Measurements from ENCODE around the gene F8. TPM values are rescaled to one million over a fixed set of nuclear protein-coding genes. Genes with fewer than 3 reads are reported as not detected.
"Not testable (repeated sequence)": the region's sequence is repeated elsewhere in the genome, so short reads cannot be mapped to it uniquely, and the experiment has no call there.

Gene F8
- total RNA-seq, 1 experiment from 2014 or later, result 15.2 TPM

GRCh38 chrX:155009994-155010472 lies 12.5 kb downstream of the F8 start:
- no peak for DNase-seq
- no peaks in the 10 kb centered on the region for H3K4me1 ChIP-seq (replicated peaks; ENCODE audit: insufficient read depth)
- no peaks in the 10 kb centered on the region for H3K27me3 ChIP-seq (ENCODE audit: insufficient read depth, low read depth)
- ChIA-PET CTCF (no interaction called here), POLR2A (ENCODE audit: unreplicated experiment) (no interaction called here)
- H3F3A ChIP-seq (ENCODE audit: insufficient read depth, low read depth), result no peaks in the 10 kb centered on the region
- no peak for TF ChIP-seq EZH2 (IDR thresholded peaks at IDR 0.05; ENCODE audit: low read depth)
- TF ChIP-seq, protein P1, sequence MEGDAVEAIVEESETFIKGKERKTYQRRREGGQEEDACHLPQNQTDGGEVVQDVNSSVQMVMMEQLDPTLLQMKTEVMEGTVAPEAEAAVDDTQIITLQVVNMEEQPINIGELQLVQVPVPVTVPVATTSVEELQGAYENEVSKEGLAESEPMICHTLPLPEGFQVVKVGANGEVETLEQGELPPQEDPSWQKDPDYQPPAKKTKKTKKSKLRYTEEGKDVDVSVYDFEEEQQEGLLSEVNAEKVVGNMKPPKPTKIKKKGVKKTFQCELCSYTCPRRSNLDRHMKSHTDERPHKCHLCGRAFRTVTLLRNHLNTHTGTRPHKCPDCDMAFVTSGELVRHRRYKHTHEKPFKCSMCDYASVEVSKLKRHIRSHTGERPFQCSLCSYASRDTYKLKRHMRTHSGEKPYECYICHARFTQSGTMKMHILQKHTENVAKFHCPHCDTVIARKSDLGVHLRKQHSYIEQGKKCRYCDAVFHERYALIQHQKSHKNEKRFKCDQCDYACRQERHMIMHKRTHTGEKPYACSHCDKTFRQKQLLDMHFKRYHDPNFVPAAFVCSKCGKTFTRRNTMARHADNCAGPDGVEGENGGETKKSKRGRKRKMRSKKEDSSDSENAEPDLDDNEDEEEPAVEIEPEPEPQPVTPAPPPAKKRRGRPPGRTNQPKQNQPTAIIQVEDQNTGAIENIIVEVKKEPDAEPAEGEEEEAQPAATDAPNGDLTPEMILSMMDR (conservative IDR thresholded peaks at IDR 0.05), result no peak
- no peaks in the 10 kb centered on the region for H3K9me3 ChIP-seq (ENCODE audit: insufficient read depth, low read depth)
- H2AFZ ChIP-seq, result no peak overlapping the region
- BruUV-seq (replicated peaks), result no TSS peak
- H3K4me2 ChIP-seq, result no peak overlapping the region
- no peaks in the 10 kb centered on the region for H3K79me2 ChIP-seq (ENCODE audit: low read depth)
- H3K27ac ChIP-seq, result no peak overlapping the region
- no peak overlapping the region for H3K4me3 ChIP-seq
- no peaks in the 10 kb centered on the region for H3K9me2 ChIP-seq (ENCODE audit: insufficient read depth)
- H4K20me1 ChIP-seq (ENCODE audit: insufficient read depth), result no peaks in the 10 kb centered on the region
- intact Hi-C loops (cut with micrococcal nuclease; ENCODE audit: unreplicated experiment), result no loop called here
- H3K36me3 ChIP-seq (ENCODE audit: low read depth), result no peaks in the 10 kb centered on the region

DNA sequence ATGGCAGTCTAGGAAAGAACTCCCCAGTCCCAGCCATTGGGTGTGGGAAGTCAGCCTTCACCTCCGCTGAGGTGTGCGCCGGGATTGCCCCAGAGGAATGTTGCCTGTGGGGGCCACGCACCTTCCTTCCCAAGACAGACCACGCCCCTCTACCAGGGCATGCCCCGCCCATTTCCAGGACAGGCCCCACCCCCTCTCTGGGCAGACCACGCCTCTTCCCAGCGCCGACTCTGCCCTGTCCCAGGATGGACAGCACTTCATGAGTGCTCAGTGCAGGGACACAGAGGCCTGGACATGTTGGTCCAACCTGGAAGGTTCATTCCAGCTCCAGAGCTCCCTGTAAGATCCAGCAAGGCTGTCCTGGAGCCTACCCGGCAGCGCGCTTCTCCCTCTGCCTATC lies 13.9 kb downstream of the F8 start:
- H3K79me2 ChIP-seq (ENCODE audit: low read depth); BruUV-seq (replicated peaks); H2AFZ ChIP-seq; H3K27ac ChIP-seq; DNase-seq; POLR2A ChIA-PET (ENCODE audit: unreplicated experiment); CTCF ChIA-PET; H3K4me1 ChIP-seq (replicated peaks; ENCODE audit: insufficient read depth); H3K4me2 ChIP-seq; intact Hi-C loops (cut with micrococcal nuclease; ENCODE audit: unreplicated experiment); H3K9me3 ChIP-seq (ENCODE audit: insufficient read depth, low read depth); H3K27me3 ChIP-seq (ENCODE audit: insufficient read depth, low read depth); H3K4me3 ChIP-seq; H4K20me1 ChIP-seq (ENCODE audit: insufficient read depth); H3F3A ChIP-seq (ENCODE audit: insufficient read depth, low read depth); H3K36me3 ChIP-seq (ENCODE audit: low read depth); H3K9me2 ChIP-seq (ENCODE audit: insufficient read depth): not testable (repeated sequence)

DNA sequence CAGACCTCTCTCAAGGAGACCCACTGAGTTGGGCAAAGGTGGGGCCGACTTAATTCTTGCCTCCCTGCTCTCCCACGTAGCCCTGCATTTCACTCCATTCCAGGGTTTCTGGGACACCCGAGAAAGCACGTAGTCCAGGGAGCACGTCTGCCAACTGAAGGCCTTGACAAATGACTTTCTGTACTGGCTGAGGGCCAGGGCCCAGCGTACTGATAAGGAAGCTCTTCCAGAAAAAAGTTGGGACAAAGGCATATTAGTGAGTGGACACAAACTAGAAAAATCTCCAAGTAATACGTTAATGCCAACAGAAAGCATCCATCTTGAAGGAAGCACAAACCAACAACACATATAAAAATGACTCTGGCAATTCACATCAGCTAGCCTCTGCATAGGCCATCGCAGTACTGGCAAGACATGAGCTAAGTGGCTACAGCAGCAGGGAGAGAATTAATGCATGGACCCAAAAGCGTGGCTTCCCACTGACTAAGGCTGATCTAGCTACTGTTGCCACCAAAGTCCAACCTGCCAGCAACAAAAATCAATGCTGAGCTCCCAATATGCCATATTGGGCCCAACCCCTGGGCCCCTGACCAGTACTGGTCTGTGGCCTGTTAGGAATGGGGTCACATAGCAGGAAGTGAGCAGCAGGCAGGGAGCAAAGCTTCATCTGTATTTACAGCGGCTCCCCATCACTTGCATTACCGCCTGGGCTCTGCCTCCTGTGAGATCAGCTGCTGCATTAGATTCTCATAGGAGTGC lies 15.4 kb downstream of the F8 start:
- H3K9me3 ChIP-seq (ENCODE audit: insufficient read depth, low read depth); DNase-seq; H3K9me2 ChIP-seq (ENCODE audit: insufficient read depth); CTCF ChIA-PET; H4K20me1 ChIP-seq (ENCODE audit: insufficient read depth); H3K4me2 ChIP-seq; POLR2A ChIA-PET (ENCODE audit: unreplicated experiment); H3K4me1 ChIP-seq (replicated peaks; ENCODE audit: insufficient read depth); H3K79me2 ChIP-seq (ENCODE audit: low read depth); H3K36me3 ChIP-seq (ENCODE audit: low read depth); H3K27ac ChIP-seq; H3K27me3 ChIP-seq (ENCODE audit: insufficient read depth, low read depth); H3F3A ChIP-seq (ENCODE audit: insufficient read depth, low read depth); intact Hi-C loops (cut with micrococcal nuclease; ENCODE audit: unreplicated experiment); BruUV-seq (replicated peaks); H2AFZ ChIP-seq; H3K4me3 ChIP-seq: not testable (repeated sequence)

GRCh38 chrX:155006379-155006778 lies 16.1 kb downstream of the F8 start:
- H3K9me2 ChIP-seq (ENCODE audit: insufficient read depth); CTCF ChIA-PET; H3K9me3 ChIP-seq (ENCODE audit: insufficient read depth, low read depth); intact Hi-C loops (cut with micrococcal nuclease; ENCODE audit: unreplicated experiment); POLR2A ChIA-PET (ENCODE audit: unreplicated experiment); H3F3A ChIP-seq (ENCODE audit: insufficient read depth, low read depth); H4K20me1 ChIP-seq (ENCODE audit: insufficient read depth); H3K4me3 ChIP-seq; BruUV-seq (replicated peaks); H3K27me3 ChIP-seq (ENCODE audit: insufficient read depth, low read depth); DNase-seq; H3K4me2 ChIP-seq; H2AFZ ChIP-seq; H3K79me2 ChIP-seq (ENCODE audit: low read depth); H3K27ac ChIP-seq; H3K36me3 ChIP-seq (ENCODE audit: low read depth); H3K4me1 ChIP-seq (replicated peaks; ENCODE audit: insufficient read depth): not testable (repeated sequence)
